GM12874 (cell line): ENCODE measurements around the gene STKLD1.

ENCODE experiments used
- CTCF ChIP-seq: IDR thresholded peaks from 2 replicates; pipeline ENCODE4 v1.5.1; 2011; ENCODE audit warnings: low read depth, mild to moderate bottlenecking, control low read depth, low read length, moderate library complexity; ENCODE audit not compliant: insufficient read depth

Gene STKLD1

GRCh38 chr9:133341369-133342068, 34.6 kb upstream of the STKLD1 start:
- no peak for TF ChIP-seq CTCF

DNA sequence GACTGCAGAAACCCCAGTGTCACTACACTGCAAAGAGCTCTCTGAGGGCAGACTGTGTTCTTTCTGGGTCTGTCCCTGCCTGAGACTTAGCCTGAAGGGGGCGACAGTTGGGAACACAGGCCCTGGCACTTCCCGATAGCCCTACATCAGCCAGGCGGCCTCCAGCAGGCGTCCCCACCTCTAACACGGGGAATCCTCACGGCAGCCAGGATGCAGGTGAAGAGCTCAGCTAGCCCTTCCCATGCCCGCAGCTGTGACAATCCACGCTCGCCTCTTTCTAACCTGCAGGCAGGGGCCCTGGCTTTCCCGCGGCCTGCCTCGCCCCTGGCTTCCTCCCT, 34.1 kb upstream of the STKLD1 start:
- TF ChIP-seq CTCF: 0 out of 2 replicates have a peak, but pooled peaks have one; percentile 27

DNA sequence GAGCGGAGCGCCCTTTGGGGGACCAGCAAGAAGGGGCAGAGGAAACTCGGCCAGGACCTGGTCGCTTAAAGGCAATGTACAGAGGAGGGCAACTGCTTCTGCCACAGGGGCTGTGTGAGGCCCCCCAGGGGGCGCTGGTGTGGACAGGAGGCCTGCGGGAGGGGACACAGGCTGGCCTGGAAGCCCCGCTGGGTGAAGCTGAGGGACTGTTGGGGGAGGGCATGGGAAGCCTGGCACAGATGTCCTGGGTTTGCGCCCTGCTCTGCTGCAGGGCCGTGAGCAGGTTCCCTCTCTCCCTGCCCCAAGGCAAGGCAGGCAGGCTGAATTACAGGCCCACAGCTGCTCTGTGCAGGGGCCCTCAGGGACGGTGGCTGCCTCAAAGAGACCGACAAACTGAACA, 33.6 kb upstream of the STKLD1 start:
- 0 out of 2 replicates have a peak, but pooled peaks have one; percentile 32 for TF ChIP-seq CTCF

DNA sequence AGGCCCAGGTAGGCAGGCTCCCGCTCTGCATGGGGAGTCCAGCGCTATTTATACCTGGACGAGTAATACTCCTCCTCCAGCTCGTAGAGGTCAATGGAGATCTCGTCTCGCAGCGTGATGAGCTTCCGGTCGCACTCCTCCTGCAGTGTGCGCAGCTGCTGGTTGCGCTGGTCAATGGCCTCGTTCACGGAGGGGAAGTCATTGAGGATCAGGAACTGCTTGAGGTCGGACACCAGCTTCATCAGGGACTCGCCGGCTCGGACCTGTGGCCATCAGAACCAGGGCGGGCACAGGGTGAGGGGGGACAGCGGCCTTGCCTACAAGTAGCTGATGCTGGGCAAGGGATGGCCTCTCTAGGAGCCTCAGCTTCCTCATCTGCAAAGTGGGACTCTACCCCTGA, 32.1 kb upstream of the STKLD1 start:
- TF ChIP-seq CTCF: no peak

DNA sequence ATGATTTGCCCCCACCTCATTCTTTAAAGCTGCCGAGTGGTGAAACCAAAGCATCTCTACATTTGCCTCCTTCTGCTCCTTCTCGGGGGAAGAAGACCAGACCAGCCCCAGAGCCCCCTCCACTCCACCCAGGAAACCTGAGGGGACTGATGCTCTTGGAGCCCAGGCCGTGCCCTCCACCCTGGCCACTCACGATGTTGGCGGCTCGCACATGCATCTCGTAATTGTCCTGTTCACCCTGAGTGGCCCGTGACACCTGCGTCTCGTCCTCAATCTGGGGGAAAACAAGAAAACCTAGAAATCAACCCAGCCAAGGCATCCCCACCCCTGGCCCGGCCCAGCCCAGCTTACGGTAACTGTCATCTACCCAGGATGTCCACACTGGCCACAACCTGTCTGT, 31.2 kb upstream of the STKLD1 start:
- TF ChIP-seq CTCF: no peak

DNA sequence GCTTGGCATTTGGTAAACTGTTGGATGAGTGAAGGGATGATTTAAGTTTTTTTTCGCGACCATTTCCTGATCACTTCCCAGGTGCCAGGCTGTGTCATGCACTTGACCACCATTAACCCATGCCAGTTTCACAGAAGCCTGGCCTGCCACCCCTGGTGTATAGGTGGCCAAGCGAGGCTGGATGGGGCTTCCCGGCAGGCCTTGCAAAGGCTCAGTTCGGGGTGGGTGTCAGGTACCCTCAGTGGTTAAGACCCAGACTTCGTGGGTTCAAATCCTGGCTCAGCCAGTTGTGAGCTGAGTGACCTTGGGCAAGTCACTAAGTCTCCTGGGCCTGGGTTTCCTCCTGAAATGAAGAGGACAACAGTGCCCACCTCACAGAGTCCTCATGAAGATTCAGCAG, 30.6 kb upstream of the STKLD1 start:
- no peak for TF ChIP-seq CTCF

GRCh38 chr9:133346021-133346785, 30.0 kb upstream of the STKLD1 start:
- no peak for TF ChIP-seq CTCF
